NCI-H524 treated with DMSO at 0.1 percent for 48 hours (cell line): ENCODE measurements around the gene SERPINC1.
A peak's percentile ranks its signal among the peaks of the same experiment; 100 is the strongest.
"Not testable (repeated sequence)": the region's sequence is repeated elsewhere in the genome, so short reads cannot be mapped to it uniquely, and the experiment has no call there.

Source experiments
- DNase-seq: peaks from one replicate; lab custom pipeline; 2025; lab: John Stamatoyannopoulos, UW

The SERPINC1 gene

GRCh38 chr1:173889885-173890284, 27.2 kb downstream of the SERPINC1 start:
- DNase-seq: no peak

- DNase-seq: no peak
These were observed 28.4 kb downstream of the SERPINC1 start for GRCh38 chr1:173888749-173889148.

GRCh38 chr1:173887627-173888026, 29.5 kb downstream of the SERPINC1 start:
- no peak for DNase-seq

- no peak for DNase-seq
These were observed 30.1 kb downstream of the SERPINC1 start for GRCh38 chr1:173886746-173887611.

GRCh38 chr1:173884701-173885100, 32.4 kb downstream of the SERPINC1 start:
- no peak for DNase-seq

GRCh38 chr1:173881117-173881516, 36.0 kb downstream of the SERPINC1 start:
- DNase-seq: not testable (repeated sequence)

GRCh38 chr1:173878251-173878650, 38.9 kb downstream of the SERPINC1 start:
- DNase-seq: no peak

GRCh38 chr1:173876732-173877131, 40.4 kb downstream of the SERPINC1 start:
- no peak for DNase-seq

- no peak for DNase-seq
These were observed 45.6 kb downstream of the SERPINC1 start for GRCh38 chr1:173871500-173871899.

GRCh38 chr1:173871091-173871490, 46.0 kb downstream of the SERPINC1 start:
- DNase-seq: no peak

- DNase-seq: no peak
These were observed 46.7 kb downstream of the SERPINC1 start for GRCh38 chr1:173870252-173871075.

- DNase-seq: no peak
These were observed 48.1 kb downstream of the SERPINC1 start for GRCh38 chr1:173869021-173869359.

GRCh38 chr1:173868266-173869020, 48.7 kb downstream of the SERPINC1 start, which contains the start of gene ZBTB37:
Gene ZBTB37, plus strand, starts transcription at chr1:173868380. Its CDS starts 1,846 bp downstream, at chr1:173870226.
- DNase-seq: peak; percentile 52

GRCh38 chr1:173867753-173868265, 49.3 kb downstream of the SERPINC1 start, which contains the start of gene GAS5:
Gene GAS5, minus strand, starts transcription at chr1:173867989.
- peak; percentile 89 for DNase-seq

GRCh38 chr1:173867141-173867752, 49.9 kb downstream of the SERPINC1 start:
- DNase-seq: no peak

GRCh38 chr1:173866413-173867115, 50.6 kb downstream of the SERPINC1 start:
- no peak for DNase-seq

GRCh38 chr1:173865468-173866164, 51.5 kb downstream of the SERPINC1 start:
- DNase-seq: no peak

GRCh38 chr1:173864179-173864867, 52.8 kb downstream of the SERPINC1 start:
- DNase-seq: no peak
